Measurements from ENCODE around the gene MORN1.

MORN1 gene

DNA sequence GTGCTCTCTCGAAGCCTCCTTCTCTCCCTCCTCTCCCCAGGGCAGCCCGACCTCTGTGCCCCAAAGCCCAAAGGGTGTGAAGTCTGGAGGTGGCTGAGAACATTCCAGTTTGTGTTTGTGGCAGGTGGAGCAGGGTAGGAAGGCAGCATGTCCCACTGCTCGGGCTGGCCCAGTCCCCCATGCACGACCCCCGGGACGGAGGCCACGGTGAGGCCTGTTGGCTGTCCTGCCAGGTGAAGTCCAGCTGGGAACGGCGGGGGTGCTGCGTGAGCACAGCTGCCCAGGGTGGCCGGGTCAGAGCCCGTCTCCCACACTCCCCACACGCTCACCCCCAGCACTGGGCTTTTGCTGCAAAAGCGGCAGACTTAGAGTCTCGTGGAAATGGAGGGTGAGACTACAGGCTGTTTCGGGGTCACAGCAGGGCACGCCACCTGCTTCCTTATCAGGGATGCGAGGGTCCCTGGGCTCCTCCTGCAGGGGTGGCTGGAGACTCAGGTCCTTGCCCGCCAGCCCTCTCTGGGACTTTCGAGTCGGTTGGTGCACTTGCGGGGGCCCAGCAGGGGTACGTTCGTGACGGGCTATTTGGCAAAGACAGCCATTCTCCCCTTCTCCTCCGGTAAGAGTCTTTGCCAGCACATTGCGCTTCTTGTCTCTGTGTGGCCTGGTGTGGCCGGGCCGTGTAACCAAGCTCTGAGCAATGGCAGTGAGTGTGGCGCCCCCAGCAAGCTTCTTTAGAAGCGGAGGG, 40.3 kb downstream of the MORN1 start:
- DNase-seq (ENCODE audit: low spot score), result no peak

DNA sequence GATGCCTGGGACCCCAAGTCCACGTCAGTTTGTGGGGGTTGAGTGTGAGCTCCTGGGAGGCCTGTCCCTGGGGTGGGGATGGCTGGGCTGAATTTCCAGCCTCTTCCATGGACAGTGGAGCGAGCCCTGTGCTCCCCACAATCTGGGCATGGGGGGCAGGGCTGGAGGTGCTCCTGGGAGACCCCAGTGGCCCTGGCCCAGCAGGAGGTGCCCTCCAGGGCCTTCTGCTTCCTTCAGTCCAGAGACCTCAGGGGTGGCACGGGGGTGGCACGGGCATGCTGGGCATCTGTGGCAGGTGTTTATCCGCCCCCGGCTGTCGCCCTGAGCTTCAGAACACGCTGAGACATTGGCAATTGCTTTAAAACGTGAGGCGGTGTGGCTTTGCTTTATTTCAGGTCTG, 40.9 kb downstream of the MORN1 start:
- DNase-seq (ENCODE audit: low spot score), result no peak

DNA sequence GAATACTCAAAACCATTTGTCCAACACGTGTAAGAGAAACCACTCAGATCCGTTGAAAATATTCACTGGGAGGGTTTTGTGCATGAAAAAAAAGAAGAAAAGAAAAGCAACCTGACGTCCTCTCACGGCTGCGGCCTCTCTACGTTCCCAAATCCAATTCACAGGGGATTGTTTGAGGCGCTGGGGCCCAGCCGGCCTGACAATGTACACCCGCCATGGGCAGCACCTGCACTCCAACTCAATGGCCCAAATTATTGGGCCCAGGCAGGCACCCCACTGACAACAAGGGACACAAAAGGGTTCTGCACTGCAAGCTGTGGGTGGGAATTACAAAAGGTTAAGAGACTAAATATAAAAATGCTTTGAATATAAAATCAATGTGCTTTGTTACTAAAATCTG, 41.5 kb downstream of the MORN1 start:
- no peak for DNase-seq (ENCODE audit: low spot score)

DNA sequence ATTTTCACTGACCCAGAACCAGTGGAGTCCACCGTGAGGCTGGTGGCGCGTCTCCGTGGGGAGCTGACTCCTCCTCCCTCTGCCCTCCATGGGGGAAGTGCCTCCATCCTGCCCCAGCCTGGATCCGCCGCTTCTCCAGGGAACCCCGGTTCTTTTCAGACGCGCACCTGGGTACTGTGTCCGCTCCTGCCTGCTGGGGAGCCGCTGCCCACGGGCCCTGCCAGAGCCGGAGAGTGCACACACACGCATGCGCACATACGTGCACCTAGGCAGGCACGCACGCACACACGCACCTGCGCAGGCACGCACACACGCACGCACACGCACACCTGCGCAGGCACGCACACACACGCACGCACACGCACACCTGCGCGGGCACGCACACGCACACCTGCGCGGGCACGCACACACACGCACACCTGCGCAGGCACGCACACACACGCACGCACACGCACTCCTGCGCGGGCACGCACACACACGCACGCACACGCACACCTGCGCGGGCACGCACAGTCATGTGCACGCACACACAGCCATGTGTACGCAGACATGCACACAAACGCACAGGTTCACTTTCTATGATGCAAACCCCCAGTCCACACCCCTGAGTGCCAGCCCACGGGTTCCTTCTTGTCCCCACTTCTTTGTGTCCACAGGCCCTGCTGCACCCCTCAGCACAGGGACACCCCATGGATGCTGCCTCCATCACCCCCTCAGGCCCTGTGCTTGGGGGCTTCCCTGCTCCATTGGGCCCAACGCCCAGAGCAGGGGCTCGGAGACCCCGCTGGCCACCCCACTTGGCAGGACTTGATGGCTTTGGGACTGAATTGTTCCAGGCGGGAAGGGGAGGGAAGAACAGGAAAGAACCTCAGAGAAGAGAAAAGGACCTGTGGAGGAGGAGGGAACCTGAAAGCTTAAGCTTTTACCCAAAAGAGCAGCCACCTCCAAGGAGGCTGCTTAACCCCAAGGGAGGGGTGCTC, 42.7 kb downstream of the MORN1 start:
- no peak for DNase-seq (ENCODE audit: low spot score)

DNA sequence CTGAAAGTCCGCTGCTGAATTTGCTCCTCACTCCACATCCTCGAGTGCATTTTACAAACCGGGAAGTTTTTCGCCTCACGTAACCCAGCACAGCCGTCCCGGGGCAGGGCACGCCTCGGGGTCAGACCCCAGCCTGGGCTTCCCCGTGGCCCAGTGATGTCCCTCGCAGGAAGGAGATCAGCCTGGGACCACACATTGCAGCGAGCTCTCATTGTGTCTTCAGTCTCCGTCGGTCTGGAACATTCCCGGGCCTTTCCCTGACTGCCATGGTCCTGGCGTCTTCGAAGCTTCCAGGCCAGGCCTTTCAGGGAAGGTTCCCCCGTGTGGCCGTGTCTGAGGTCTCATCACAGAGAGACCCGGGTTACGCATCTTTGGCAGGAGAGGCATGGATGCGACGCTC, 43.5 kb downstream of the MORN1 start:
- DNase-seq (ENCODE audit: low spot score), result no peak

DNA sequence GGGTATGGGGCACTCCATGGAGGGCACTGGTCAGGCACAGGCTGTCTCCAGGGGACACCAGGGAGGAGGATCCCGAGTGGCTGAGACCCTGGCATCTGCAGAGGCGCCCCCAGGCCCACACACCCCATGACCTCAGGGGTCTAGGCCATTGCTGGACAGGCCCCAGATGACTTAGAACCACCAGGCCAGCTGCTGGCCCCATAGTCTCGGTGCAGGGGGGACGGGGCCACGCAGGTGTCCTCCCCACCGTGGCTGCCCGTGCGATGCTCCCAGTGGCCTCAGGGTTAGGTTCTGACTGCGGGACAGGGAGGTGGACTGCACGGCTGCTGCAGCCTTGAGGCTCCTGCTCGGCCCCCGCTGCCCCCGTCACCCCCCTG, 44.0 kb downstream of the MORN1 start:
- DNase-seq (ENCODE audit: low spot score), result no peak

DNA sequence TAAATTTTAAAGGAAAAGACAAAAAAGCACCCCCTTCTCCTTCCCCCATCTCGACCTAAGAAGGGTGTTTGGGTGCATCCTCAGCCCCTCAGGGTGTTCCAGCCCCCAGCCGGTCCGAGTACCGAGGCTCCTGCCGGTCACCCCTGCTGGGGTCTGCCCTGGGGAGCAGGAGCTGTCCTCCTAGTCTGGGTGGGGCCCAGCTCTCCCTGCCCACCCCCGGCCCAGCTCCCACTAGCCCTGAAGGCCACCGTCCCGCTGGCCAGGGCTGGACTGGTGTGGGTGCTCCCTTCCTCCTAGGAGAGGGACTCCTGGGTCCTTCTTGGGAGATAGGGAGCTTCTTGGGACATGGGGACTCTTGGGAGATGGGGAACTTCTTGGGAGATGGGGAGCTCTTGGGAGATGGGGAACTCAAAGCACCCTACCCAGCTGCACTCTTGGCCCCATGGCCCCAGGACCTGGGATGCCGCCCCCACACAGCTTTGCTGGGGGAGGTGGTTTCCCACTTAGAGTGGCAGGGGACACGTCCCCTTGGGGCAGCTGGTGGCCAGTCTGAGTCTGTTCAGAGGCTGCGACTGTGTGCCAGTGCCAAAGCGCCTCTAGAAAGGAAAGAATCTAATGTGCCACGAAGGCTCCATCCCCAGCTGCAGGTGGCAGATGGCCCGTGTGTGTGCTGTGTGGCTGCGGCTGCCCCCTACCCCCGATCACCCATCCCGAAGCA, 44.5 kb downstream of the MORN1 start:
- DNase-seq (ENCODE audit: low spot score), result no peak

DNA sequence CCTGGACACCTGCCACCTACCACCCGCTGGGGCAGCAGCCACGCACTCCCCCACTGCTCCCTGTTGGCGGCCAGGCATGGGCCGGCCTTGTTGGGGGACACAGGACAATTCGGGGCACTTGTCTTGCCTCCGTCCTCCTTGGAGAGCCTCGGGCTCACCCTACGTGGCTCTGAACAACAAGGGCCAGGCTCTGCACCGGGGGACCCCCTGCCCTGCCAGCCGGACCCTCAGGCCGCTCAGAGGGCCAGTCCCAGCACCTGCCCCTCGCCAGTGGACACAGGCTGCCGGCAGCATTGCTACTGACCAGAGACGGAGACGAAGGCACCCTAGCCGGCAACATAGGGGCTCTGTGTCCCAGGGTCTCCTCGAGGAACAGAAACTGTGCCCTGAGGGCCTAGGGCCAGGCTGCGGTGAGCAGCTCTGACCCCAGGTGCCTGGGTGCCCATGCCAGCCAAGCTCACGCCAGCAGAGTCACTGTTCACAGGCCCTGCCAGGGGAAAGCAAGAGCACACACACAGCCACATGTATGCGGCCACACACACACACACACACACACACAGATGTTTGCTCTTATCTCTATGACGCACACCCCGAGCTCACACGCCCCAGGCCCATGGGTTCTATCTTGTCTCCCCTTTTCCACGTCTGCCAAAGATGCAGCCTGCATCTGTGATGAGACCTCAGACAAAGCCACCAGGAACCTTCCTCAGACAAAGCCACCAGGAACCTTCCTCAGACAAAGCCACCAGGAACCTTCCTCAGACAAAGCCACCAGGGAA, 45.9 kb downstream of the MORN1 start:
- no peak for DNase-seq (ENCODE audit: low spot score)

DNA sequence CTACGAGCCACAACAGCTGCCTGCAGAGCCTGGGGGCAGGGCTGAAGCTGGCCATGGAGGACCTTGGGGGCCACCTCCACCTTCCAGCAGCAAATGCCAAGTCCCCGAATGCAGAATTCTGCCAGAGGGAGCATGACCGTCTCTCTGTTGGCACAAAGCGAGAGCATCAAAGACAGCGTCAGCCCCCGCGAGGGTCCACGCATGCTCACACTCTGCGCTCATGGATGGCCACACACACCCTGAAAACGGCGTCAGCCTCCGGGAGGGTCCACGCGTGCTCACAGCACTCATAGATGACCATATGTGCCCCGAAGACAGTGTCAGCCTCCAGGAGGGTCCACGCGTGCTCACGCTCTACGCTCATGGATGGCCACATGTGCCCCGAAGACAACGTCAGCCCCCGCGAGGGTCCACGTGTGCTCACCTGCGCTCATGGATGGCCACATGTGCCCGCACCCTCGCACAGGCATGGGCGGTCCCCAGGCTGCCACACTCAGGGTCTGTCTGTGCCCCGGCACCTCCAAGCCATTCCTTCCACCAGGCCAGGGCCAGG, 46.5 kb downstream of the MORN1 start:
- DNase-seq (ENCODE audit: low spot score), result no peak

DNA sequence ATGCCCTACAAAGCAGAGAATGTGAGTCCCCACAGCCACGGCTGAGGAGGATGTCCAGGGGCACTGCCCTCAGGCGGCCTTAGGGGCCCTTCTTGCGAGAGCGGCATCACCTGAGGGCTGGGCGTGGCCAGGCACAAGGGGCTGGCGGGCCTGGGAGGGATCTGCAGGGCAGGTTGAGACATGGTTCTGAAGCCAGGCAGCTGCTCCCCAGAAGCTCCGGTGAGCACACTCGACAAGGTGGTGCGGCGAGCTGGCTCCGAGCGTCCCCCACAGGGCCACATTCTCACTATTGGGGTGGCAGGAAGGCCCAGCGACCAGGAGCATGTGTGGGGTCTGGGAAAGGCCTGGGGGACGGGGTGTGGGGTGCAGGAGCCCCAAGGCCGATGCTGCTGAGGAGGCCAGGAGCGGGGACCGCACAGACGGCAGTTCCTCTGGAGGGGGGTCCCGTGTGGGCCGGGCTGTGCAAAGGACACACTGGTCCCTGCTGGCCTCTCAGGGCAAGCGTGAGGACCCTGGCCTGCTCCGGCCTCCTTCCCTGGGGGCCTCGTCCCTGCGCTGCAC, 47.2 kb downstream of the MORN1 start:
- DNase-seq (ENCODE audit: low spot score), result no peak

DNA sequence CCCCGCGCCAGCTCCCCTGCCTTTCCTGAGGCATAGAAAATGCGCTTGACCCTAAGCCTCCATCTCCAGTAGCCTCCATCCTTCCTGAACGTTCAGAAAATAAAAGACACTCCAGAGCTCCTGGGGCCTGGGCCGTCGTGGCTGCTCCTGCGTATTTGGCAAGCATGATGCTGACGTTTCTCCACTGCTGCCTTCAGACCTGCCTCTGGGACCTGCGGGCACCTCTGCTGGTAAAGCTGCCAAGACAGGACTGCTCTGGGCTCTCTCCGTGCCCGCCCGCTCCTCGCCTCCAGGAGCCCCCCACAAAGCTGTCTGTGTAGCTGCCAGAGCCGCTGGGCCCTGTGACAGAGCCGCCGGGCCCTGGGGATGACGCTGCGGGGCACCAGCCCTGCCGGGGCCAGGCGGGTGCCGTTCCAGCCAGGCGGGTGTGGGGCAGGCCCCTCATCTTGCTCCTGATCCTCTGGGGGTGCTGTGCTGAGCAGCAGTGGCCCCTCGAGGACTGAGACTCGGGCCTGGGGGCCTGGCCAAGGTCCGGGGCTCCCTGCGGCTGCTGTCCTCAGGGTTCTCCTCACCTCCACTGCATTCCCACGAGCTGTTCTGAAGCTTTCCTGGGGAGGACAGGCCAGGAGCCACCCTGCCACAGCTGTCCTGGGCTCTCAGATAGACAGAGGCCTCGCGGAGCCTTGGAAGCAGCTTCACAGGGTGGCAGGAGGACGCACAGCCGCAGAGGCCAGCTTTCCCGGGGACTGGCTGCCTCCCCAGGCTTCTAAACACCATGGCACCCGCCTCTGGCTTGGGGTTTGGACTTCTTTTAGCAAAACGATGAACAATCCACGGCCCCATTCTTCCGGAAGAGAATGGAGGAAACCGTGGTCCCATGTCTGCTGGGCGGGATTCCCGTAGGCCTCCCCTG, 48.1 kb downstream of the MORN1 start:
- no peak for DNase-seq (ENCODE audit: low spot score)

DNA sequence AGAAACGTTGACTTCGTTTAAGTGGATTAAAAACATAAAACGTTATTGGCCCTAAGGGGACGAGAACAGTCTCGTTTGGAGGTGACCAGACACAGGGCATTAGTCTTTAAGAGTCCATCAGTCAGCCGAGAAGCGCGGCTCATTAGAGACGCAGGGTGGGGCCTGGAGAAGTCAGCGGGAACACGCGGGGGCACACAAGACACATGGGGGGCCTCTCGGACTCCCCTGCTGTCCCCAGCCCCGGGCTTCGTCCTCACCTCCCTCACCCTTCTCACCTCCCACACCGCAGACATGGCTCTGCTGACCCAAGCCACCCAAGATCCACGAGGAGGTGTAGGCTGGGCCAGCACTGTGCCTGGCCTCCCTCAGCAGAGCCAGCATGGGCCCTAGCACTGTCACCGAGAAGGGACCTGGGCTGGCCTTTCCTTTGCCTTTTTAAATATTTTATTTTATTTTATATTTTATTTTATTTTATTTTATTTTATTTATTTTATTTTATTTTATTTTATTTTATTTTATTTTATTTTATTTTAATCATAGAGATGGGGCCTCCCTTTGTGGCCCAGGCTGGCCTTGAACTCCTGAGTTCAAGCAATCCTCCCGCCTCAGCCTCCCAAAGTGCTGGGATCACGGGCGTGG, 48.9 kb downstream of the MORN1 start:
- DNase-seq (ENCODE audit: low spot score), result no peak

DNA sequence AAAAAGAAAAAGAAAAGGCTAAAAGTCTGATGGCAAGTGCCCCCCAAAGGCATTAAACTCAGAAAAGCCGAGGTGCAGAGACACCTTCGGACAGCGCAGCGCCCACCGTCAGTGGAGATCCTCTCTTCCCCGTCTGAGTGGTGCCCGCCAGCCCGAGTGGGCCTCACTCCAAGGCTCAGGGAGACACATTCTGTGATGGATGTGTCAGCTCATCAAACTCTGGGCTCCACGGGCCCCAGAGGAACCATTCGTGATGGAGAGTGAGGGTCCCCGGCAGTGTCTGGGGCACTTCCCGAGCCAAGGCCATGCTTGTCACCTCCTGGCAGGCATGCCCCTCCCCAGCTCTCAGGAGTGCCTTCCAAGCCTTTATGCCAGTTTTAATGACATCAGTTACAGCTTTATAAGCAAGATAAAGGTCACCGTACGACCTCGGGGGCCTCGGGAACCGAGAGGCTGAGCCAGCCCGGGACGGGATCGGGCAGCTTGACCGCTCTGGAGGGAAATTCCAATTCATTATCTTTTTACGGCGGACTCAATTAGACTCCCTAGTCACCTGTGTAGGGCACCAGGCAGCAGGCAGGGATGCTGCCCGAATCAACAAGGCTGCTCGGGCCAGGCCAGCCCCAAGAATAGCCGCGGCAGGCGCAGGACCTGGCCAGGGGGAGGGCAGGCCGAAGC, 49.5 kb downstream of the MORN1 start:
- DNase-seq (ENCODE audit: low spot score), result no peak

DNA sequence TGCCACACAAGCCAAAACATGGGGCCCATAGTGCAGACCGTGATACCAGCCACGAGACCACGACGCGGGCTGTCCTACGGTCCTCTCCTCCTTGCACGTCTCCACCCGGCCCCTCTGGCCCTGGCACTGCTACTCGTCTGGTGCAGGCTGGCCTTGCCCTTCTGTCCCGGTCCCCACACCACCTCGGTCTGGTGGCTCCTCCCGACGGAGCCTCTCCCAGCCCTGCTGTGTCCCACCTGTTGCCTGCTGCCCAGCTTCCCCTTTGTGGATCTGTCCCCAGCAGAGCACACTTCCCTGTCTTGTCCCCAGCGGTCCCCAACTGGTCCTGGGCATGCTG, 50.5 kb downstream of the MORN1 start:
- no peak for DNase-seq (ENCODE audit: low spot score)

DNA sequence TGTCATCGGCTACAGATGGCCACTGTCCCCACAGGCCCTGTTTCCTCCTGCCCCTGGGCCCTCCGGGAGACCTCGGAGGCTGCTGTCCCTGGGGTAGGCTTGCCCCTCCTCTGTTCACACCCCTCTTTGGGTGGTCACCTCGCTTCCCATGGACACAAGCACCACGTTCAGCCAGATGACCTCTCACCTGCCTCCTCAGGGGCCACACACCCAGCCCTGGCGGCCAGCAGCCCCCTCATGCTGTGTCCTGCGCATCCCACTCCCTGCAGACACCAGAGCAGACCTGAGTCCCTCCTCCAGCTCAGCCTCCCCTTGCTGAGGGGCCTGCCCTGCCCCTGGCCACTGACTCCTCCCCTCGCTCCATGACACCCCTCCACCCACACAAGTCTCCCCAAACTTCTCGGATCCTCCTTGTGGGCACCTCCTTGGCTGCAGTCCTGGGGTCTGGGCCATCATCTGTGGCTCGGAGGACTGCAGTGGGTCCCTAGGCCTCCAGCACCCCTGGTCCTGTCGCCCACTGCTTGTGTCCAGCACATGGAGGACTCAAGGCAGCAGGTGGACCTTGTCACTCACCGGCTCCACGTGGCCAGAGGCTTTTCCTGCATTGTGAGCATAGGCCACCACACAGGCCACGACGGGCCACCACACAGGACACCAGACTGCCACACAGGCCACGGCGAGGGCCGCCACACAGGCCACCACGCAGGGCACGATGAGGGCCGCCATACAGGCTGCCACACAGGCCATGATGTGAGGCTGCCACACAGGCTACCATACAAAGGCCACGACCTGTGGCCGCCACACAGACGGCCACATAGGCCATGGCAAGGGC, 51.1 kb downstream of the MORN1 start:
- DNase-seq (ENCODE audit: low spot score), result no peak

DNA sequence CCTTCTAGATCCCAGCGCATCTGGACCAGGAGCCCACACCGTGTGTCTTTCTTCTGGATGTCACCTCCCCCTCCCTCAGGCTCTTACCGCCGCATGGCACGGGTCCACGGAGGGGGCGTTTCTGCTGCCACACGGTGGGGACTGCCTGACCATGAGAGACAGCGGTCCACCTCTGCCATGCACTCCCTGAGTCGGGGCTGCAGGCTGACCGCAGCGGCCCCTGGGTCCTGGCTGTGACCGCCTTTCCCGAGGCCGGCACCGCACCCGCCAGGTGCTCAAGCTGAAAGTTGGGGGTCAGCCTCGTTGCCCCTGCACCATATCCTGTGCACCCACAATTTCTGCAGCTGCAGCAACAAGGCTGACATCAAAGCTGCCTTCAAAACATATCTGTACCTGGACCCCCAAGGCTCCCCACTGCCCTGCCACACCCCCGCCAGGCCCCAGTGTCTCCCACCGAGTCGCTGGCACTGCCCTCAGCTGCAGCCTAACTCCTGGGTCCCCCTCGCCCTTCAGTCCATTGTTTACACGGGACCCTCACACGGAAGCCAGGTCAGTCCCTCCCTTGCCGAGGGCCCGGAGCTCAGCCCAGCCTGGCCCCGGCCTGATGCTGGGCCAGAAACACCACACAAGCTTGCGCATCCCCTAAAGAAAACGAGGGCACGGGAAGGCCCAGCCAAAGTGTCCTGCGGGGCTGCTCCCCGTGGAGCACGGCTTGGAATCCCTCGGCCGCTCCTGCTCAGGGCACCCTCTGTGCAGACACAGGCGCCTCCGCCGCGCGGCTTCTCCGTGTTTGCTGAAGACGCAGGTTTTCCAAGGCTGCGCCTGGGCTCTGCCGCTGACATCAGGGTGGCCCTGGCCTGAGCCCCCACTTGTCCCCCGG, 51.9 kb downstream of the MORN1 start:
- DNase-seq (ENCODE audit: low spot score), result no peak

DNA sequence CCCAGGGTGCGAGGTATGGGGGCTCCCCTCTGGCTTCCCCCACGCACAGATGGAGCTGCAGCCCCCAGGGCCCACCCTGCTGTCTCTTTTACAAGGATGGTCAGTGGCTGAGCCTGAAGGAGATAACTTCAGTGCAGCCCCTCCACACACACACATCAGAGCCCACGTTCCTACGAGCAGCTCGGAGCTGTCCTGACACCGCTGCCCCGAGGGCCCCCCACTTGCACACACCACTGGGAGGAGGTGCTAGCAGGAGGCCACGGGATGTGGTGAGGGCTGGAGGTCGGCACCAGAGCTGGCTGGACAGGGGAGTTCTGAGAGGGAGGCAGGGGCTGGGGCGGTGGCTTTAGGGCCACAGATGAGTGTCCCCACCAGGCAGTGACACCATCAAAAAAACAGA, 53.9 kb downstream of the MORN1 start:
- no peak for DNase-seq (ENCODE audit: low spot score)
